NCI-H524 (cell line): ENCODE data around the gene ANKEF1.
"Not testable (repeated sequence)": the region's sequence is repeated elsewhere in the genome, so short reads cannot be mapped to it uniquely, and the experiment has no call there.

Experiments used
- DNase-seq, 2 experiments: peaks; one replicate each; lab custom pipeline; 2025; lab: John Stamatoyannopoulos, UW

ANKEF1 gene

DNA sequence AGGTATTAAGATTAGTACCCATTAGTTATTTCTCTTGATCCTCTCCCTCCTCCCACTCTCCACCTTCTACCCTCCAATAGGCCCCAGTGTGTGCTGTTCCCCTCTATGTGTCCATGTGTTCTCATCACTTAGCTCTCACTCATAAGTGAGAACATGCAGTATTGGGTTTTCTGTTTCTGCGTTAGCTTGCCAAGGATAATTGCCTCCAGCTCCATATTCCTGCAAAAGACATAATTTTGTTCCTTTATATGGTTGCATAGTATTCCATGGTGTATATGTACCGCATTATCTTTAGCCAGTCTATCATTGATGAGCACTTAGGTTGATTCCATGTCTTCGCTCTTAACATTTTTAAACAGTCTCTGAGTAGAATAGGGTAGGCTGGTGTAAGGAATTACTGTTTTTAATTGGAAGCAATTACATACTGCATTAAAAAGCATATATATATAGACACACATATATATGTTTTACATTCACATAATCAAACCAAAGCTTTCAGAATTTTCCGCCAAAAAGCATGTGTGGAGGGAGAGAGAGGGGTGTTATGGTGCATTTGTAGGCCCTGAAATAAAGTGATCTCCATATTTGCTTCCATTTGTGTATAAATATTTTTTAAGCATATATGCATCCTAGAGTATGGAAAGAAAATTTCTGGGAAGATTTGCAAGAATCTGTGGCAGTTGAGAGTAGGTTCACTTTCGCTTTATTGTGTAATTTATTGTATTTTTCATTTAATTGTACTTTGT lies 709 bp upstream of the ANKEF1 start:
- no peak for DNase-seq

DNA sequence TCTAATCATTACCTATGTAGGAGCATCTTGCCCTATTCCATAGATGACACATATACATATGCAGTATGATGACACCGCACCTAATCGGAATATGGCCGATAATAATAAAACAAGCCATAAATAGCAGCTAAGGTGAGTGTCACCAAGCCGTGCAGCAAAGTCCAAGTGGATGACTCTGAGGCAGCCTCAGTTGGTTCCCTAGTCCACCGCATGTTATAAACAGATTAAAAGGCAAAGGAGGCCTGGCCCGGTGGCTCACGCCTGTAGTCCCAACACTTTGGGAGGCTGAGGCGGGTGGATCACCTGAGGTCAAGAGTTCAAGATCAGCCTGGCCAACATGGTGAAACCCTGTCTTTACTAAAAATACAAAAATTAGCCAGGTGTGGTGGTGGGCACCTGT lies 1.5 kb downstream of the ANKEF1 start:
- DNase-seq: not testable (repeated sequence)

DNA sequence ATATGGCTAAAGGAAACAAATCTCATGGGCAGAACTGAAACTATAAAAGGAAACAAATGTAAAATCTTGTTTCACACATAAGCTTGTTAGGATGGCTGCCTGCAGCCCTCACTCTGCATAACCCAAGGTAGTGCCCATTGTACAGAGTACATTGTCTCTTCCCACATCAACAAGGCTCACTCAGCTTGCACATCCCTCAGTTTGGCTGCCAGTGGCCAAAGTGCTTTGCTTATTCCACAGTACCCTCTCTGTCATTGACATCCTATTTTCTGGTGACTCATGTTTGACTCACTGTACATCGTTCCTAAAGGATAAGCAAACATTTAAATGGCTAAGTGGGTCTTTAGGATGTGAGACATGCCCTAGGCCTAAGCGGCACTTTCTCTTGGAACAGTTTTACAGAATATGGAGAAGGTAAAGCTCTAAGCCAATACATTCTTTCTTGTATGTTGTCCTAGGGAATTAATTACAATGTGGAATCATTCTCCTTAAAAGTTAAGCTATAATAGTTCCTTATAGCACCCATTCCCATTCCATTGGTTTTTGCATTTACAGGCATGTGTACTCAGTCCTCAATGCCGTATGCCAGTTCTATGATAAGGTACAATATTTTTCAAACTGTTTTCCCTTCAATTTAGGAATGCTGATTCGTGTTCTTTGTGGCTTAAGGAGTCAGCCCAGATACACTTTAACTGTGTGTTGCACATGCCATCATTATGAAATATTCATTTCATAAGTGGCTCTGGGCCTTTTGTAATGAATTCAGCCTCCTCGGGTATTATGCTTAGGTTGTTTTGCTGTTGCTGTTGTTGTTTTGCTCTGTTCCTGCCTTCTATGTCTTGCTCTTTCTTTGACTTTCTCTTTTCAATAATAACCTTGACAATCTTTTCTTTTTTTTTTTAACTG lies 5.5 kb downstream of the ANKEF1 start:
- no peak for DNase-seq

DNA sequence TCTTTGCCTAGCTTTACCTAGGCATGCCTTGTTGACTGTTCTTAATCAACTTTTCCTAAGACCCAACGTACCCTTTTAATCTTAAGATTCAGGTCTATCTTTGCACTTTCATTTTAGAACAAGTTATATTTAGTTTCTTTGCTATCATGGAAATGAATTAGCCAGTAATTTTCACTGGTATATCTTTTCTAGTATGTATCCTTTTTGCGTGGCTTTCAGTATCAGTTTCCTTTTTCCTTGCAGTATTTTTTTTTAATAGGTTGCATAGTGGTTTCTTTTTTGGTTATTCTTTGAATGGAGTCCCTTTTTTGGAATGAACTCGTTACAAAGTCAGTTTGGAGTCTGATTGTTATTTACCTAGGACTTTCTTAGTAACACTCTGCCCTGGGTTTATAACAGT lies 7.3 kb downstream of the ANKEF1 start:
- no peak for DNase-seq

- DNase-seq: peak in 1 of 2 experiments; percentile 37
Measured at GRCh38 chr20:10047427-10047826, 12.6 kb downstream of the ANKEF1 start.

DNA sequence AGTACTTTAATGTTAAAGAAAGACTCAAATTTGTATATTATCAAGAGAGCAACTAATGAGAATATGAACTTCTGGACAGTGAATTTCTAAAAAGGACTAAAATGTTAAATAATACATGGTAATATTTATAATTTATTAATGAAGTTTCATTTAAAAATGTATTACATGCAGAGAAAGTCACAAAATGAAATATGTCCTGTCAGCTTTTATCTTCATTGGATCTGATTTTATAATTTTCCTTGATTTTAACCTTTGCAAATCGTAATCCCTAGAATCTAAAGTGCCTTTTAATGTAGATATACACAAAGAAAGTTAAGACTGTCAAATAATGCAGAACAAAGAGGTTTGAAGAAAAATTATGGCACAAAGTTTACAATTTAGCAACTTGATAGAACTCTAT lies 16.4 kb downstream of the ANKEF1 start:
- no peak for DNase-seq

DNA sequence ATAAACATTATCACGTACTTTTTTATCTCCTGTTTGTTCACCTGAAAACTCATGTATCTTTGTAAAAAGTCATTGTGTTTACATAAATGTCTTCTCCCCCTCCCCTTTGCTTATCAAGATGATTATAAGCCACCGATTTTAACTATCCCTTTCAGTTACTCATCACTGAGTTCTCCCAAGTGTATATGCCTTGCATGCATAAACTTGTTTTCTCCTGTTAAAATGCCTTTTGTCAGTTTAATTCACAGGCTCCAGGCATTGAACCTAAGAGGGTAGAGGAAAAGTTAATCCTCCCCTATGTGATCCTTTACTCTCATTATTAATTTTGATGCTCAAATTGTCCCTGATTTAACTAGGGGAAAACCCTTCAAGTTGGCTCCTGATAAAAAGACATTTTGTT lies 24.2 kb downstream of the ANKEF1 start:
- DNase-seq: no peak

DNA sequence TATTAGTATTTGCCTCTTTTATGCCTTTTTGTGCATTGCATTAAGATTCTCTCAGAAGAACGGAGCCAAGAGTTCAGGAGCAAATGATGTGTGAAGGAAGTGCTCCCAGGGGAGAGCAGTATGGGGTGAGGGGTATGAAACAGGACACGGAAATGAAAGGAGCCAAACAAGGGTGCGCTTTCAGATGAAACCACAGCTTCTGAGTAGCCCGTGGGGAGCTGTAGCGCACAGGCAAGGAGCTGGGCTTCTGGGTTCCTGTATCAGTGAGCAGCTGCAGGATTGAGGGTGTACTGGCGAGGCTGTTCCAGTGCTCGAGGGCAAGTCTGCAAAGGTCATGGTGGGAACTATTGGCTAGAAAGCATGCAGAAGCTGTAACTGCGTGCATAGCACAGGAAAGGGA lies 25.4 kb downstream of the ANKEF1 start:
- peak; percentile 36 to 66 for DNase-seq

- DNase-seq: peak; percentile 85 to 97
Measured at GRCh38 chr20:10061641-10062040, 26.9 kb downstream of the ANKEF1 start.

GRCh38 chr20:10063482-10063881 lies 28.7 kb downstream of the ANKEF1 start:
- DNase-seq: no peak

DNA sequence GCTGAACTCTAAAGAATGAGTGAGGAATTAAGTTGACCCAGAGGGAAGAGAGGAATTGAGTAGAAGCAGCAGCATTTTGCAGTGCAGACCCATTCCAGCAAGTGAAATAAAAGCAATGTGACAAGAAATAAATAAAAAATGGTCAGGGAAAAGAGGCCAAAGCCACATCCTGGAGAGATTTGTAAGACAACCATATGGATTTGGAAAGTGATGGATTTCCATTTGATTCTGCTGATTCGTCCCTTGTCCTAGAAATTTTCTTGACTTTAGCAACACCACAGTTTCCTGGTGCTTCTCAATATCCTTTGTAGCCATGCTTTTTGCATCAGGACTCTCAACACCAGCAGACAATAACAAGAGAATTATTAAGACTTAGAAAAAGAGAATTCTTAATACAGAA lies 29.8 kb downstream of the ANKEF1 start:
- DNase-seq: no peak

DNA sequence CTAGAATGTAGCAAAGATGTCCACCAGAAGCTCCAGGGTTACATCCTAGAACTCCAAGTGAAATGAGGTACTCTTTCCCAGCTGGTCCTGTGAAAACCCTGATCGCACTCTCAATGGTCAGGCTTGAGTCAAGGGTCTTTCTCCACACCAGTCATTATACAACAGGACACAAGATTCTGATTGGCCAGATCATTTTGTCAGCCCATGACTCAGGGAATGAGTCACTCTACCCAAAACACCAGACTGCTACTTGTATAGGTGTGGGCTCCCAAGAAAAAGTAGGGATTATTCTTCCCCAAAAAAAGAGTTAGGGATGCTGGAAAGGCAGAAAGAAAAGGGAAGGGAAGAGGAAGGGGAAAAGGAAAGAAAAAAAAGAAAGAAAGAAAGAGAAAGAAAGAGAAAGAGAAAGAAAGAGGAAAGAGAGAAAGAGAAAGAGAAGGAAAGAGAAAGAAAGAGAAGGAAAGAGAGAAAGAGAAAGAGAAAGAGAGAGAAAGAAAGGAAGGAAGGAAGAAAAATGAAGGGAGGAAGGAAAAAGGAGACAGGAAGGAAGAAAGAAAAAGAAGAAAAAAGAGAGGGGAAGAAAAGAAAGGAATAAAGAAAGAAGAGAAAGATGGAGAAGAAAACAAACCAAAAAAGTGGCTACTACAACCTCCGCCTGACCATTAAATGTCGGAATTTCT lies 30.5 kb downstream of the ANKEF1 start:
- DNase-seq: no peak

- no peak for DNase-seq
Measured at GRCh38 chr20:10067321-10067720, 32.5 kb downstream of the ANKEF1 start.

- no peak for DNase-seq
Measured at GRCh38 chr20:10074513-10074912, 39.7 kb downstream of the ANKEF1 start.

DNA sequence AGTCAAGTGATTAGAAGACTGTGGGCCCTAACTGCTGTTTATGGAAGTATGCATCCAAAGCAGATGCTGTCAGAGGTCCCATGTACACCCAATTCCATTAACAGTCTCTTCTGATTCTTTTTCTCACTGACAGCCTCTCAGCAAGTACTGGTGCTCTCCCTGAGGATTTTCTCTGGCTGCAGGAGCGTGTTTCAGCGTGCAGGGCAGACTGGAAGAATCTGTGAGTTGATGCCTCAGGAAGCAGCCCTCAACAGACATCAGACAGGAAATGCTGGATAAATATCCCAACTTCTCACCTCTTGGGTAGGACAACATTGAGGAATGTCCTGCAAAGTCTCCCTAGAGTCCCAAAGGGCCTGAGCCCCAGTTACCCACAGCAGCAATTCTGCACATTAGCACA lies 40.8 kb downstream of the ANKEF1 start:
- no peak for DNase-seq

DNA sequence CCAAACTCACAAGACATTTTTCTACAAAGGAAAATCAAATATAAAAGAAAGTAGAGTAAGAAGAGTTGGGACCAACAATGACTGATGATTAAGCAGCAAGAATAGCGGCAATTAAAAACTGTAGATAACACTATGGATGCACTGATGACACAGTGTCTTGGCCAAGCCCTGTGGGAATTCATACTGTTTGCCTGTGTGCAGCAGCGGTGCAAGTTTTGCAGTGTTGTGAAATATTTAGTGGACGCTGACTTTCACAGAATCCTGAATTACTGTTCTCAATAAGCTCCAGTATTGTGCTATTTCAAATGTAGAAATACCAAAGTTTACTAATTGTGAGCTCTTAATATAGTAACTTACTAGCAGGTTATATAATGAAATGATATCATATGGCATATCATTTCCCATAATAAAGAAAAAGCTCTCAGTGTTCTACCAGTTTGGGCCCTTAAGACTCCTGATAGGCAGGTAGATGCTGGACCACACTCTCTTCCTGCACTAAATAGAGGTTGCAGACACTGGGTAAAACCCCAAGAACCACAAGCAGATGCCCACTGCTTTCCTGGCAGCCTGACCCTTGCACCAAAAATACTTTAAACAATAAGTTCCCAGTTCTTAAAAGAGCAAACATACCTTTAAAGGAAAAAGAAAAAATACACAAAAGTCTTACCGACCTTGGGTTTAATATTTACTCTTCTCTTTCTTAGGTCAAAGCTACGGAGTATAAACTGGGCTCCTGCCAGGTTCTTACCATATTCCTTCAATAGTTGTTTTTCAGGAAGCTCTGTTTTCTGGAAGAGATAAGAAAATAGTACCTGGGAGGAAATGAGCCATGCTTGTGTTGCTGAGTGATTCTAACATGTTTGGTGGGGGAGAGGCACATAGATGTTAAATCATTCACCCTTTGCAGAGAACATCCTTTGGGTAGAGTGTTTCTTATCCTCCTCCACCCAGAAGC lies 41.6 kb downstream of the ANKEF1 start:
- no peak for DNase-seq

- DNase-seq: no peak
Measured at GRCh38 chr20:10077081-10077471, 42.3 kb downstream of the ANKEF1 start.

DNA sequence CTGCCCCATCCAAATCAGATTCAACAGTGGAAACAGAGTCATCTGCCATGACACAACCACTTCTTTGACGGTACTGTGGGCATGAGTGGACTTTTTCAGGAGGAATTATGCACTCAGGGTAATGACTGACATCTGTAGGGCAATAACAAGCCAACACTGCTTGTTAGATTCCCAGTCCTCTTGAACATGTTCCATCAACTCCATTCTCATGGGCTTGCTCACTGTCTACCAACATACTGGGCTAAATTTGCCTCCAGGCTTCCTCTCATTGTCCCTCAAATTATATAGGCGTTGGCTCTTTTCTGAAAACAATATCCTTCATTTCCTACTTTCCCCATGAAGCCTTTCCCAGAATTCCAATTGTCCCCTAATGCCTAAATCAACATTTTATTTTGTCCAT lies 43.1 kb downstream of the ANKEF1 start:
- no peak for DNase-seq

- no peak for DNase-seq
Measured at GRCh38 chr20:10078403-10078802, 43.6 kb downstream of the ANKEF1 start.

GRCh38 chr20:10079964-10080363 lies 45.2 kb downstream of the ANKEF1 start:
- no peak for DNase-seq

- no peak for DNase-seq
Measured at GRCh38 chr20:10080574-10080973, 45.8 kb downstream of the ANKEF1 start.
